ENCODE data around the gene LMF1. TPM values are rescaled to one million over a fixed set of nuclear protein-coding genes. Genes with fewer than 3 reads are reported as not detected.

LMF1 gene
- total and polyA plus RNA-seq, 2 donors: 9.8 to 16.8 TPM

- Histone ChIP-seq H3K4me3 (ENCODE audit: low read depth, low read length) (no peak overlapping the region), H3K36me3 (ENCODE audit: insufficient read depth) (peaks cover 2% of the 10 kb centered on the region), H3K27ac (ENCODE audit: low read depth) (no peak overlapping the region), H3K4me1 (ENCODE audit: insufficient read depth) (no peaks in the 10 kb centered on the region)
- no peak for DNase-seq (ENCODE audit: extremely low spot score)
- 62% methylated on average over 8 of the region's 8 CpGs for WGBS
Observed at GRCh38 chr16:937311-937710, 33.5 kb downstream of the LMF1 start.

GRCh38 chr16:935684-936083, 35.1 kb downstream of the LMF1 start:
- H3K27ac ChIP-seq (ENCODE audit: low read depth): no peak overlapping the region
- no peak overlapping the region for H3K4me3 ChIP-seq (ENCODE audit: low read depth, low read length)
- no peak for DNase-seq (ENCODE audit: extremely low spot score)
- peaks cover 2% of the 10 kb centered on the region for H3K36me3 ChIP-seq (ENCODE audit: insufficient read depth)
- no peaks in the 10 kb centered on the region for H3K4me1 ChIP-seq (ENCODE audit: insufficient read depth)
- WGBS: 69% methylated on average over 11 of the region's 11 CpGs

GRCh38 chr16:934178-934577, 36.6 kb downstream of the LMF1 start:
- DNase-seq (ENCODE audit: extremely low spot score): no peak
- Histone ChIP-seq H3K4me1 (ENCODE audit: insufficient read depth) (no peaks in the 10 kb centered on the region), H3K36me3 (ENCODE audit: insufficient read depth) (peaks cover 6% of the 10 kb centered on the region), H3K4me3 (ENCODE audit: low read depth, low read length) (no peak overlapping the region), H3K27ac (ENCODE audit: low read depth) (no peak overlapping the region)
- WGBS: 92% methylated on average over 10 of the region's 10 CpGs

GRCh38 chr16:933581-933980, 37.2 kb downstream of the LMF1 start:
- no peak for DNase-seq (ENCODE audit: extremely low spot score)
- 94% methylated on average over 15 of the region's 15 CpGs for WGBS

GRCh38 chr16:932831-933330, 37.9 kb downstream of the LMF1 start:
- H3K4me3 ChIP-seq (ENCODE audit: low read depth, low read length): no peak overlapping the region
- H3K4me1 ChIP-seq (ENCODE audit: insufficient read depth): no peaks in the 10 kb centered on the region
- WGBS: 88% methylated on average over 21 of the region's 21 CpGs
- no peak overlapping the region for H3K27ac ChIP-seq (ENCODE audit: low read depth)
- DNase-seq (ENCODE audit: extremely low spot score): no peak
- H3K36me3 ChIP-seq (ENCODE audit: insufficient read depth): peaks cover 6% of the 10 kb centered on the region

More at GRCh38 chr16:933581-933980, 37.2 kb downstream of the LMF1 start:
- H3K36me3 ChIP-seq (ENCODE audit: insufficient read depth): peaks cover 6% of the 10 kb centered on the region
- H3K27ac ChIP-seq (ENCODE audit: low read depth): no peak overlapping the region
- no peak overlapping the region for H3K4me3 ChIP-seq (ENCODE audit: low read depth, low read length)
- H3K4me1 ChIP-seq (ENCODE audit: insufficient read depth): no peaks in the 10 kb centered on the region

- H3K36me3 ChIP-seq (ENCODE audit: insufficient read depth): peaks cover 6% of the 10 kb centered on the region
- WGBS: 91% methylated on average over 44 of the region's 44 CpGs
- DNase-seq (ENCODE audit: extremely low spot score): no peak
- H3K4me1 ChIP-seq (ENCODE audit: insufficient read depth): no peaks in the 10 kb centered on the region
- H3K27ac ChIP-seq (ENCODE audit: low read depth): no peak overlapping the region
- no peak overlapping the region for H3K4me3 ChIP-seq (ENCODE audit: low read depth, low read length)
Observed at GRCh38 chr16:931626-932500, 38.9 kb downstream of the LMF1 start.

GRCh38 chr16:931171-931570, 39.6 kb downstream of the LMF1 start:
- Histone ChIP-seq H3K4me3 (ENCODE audit: low read depth, low read length) (no peak overlapping the region), H3K4me1 (ENCODE audit: insufficient read depth) (no peaks in the 10 kb centered on the region), H3K36me3 (ENCODE audit: insufficient read depth) (peaks cover 6% of the 10 kb centered on the region), H3K27ac (ENCODE audit: low read depth) (no peak overlapping the region)
- DNase-seq (ENCODE audit: extremely low spot score): no peak
- 92% methylated on average over 21 of the region's 21 CpGs for WGBS

GRCh38 chr16:930511-930910, 40.3 kb downstream of the LMF1 start:
- Histone ChIP-seq H3K36me3 (ENCODE audit: insufficient read depth) (peaks cover 6% of the 10 kb centered on the region), H3K27ac (ENCODE audit: low read depth) (no peak overlapping the region), H3K4me1 (ENCODE audit: insufficient read depth) (no peaks in the 10 kb centered on the region), H3K4me3 (ENCODE audit: low read depth, low read length) (no peak overlapping the region)
- DNase-seq (ENCODE audit: extremely low spot score): no peak
- WGBS: 93% methylated on average over 17 of the region's 17 CpGs

- peaks cover 6% of the 10 kb centered on the region for H3K36me3 ChIP-seq (ENCODE audit: insufficient read depth)
- WGBS: 87% methylated on average over 20 of the region's 20 CpGs
- DNase-seq (ENCODE audit: extremely low spot score): no peak
- no peaks in the 10 kb centered on the region for H3K4me1 ChIP-seq (ENCODE audit: insufficient read depth)
- H3K4me3 ChIP-seq (ENCODE audit: low read depth, low read length): no peak overlapping the region
- no peak overlapping the region for H3K27ac ChIP-seq (ENCODE audit: low read depth)
Observed at GRCh38 chr16:930076-930475, 40.7 kb downstream of the LMF1 start.

- no peaks in the 10 kb centered on the region for H3K4me1 ChIP-seq (ENCODE audit: insufficient read depth)
- H3K36me3 ChIP-seq (ENCODE audit: insufficient read depth): peaks cover 6% of the 10 kb centered on the region
- no peak overlapping the region for H3K4me3 ChIP-seq (ENCODE audit: low read depth, low read length)
- 84% methylated on average over 45 of the region's 45 CpGs for WGBS
- no peak for DNase-seq (ENCODE audit: extremely low spot score)
- H3K27ac ChIP-seq (ENCODE audit: low read depth): no peak overlapping the region
Observed at GRCh38 chr16:929227-930073, 41.3 kb downstream of the LMF1 start.

- H3K4me1 ChIP-seq (ENCODE audit: insufficient read depth): no peaks in the 10 kb centered on the region
- H3K27ac ChIP-seq (ENCODE audit: low read depth): no peak overlapping the region
- 78% methylated on average over 11 of the region's 11 CpGs for WGBS
- no peak overlapping the region for H3K4me3 ChIP-seq (ENCODE audit: low read depth, low read length)
- DNase-seq (ENCODE audit: extremely low spot score): no peak
- H3K36me3 ChIP-seq (ENCODE audit: insufficient read depth): peaks cover 6% of the 10 kb centered on the region
Observed at GRCh38 chr16:928526-928925, 42.3 kb downstream of the LMF1 start.

- Histone ChIP-seq H3K4me1 (ENCODE audit: insufficient read depth) (no peaks in the 10 kb centered on the region), H3K4me3 (ENCODE audit: low read depth, low read length) (no peak overlapping the region), H3K27ac (ENCODE audit: low read depth) (no peak overlapping the region), H3K36me3 (ENCODE audit: insufficient read depth) (peaks cover 4% of the 10 kb centered on the region)
- 95% methylated on average over 18 of the region's 18 CpGs for WGBS
- DNase-seq (ENCODE audit: extremely low spot score): no peak
Observed at GRCh38 chr16:927931-928330, 42.9 kb downstream of the LMF1 start.

- Histone ChIP-seq H3K4me1 (ENCODE audit: insufficient read depth) (no peaks in the 10 kb centered on the region), H3K36me3 (ENCODE audit: insufficient read depth) (peaks cover 4% of the 10 kb centered on the region), H3K4me3 (ENCODE audit: low read depth, low read length) (no peak overlapping the region), H3K27ac (ENCODE audit: low read depth) (no peak overlapping the region)
- WGBS: 85% methylated on average over 15 of the region's 15 CpGs
- DNase-seq (ENCODE audit: extremely low spot score): no peak
Observed at GRCh38 chr16:927406-927805, 43.4 kb downstream of the LMF1 start.

- WGBS: 98% methylated on average over 8 of the region's 8 CpGs
- no peak for DNase-seq (ENCODE audit: extremely low spot score)
- no peak overlapping the region for H3K27ac ChIP-seq (ENCODE audit: low read depth)
- no peak overlapping the region for H3K4me3 ChIP-seq (ENCODE audit: low read depth, low read length)
- no peaks in the 10 kb centered on the region for H3K4me1 ChIP-seq (ENCODE audit: insufficient read depth)
- peaks cover 4% of the 10 kb centered on the region for H3K36me3 ChIP-seq (ENCODE audit: insufficient read depth)
Observed at GRCh38 chr16:926715-927114, 44.1 kb downstream of the LMF1 start.
